MCF 10A (cell line): ENCODE data around the gene SLC27A2. TPM values are rescaled to one million over a fixed set of nuclear protein-coding genes. Genes with fewer than 3 reads are reported as not detected.

ENCODE experiments used
- BruUV-seq: library from RNA; stranded (reverse); fragments of 400-500 nt; replicated peaks from 2 replicates; lab custom pipeline; 2021; lab: Mats Ljungman, UMichigan
- CTCF ChIA-PET: fragments of 300-600 bp; sonication (Branson Sonifier 250); formaldehyde crosslinking; extraction: SDS; loops from one replicate; lab custom pipeline; 2021; ENCODE audit warnings: antibody characterized with exemption, inconsistent platforms; lab: Yijun Ruan, JAX
- POLR2A ChIA-PET: fragments of 300-600, 350-650 bp; sonication (Branson Sonifier 250); formaldehyde crosslinking; extraction: SDS; loops from one replicate; lab custom pipeline; 2020; ENCODE audit warnings: antibody characterized with exemption, inconsistent platforms; lab: Yijun Ruan, JAX
- DNase-seq: peaks from one replicate; pipeline ENCODE4 v3.0.0-alpha.2; 2018; ENCODE audit not compliant: unreplicated experiment
- H3K27ac Mint-ChIP-seq: one replicate; pipeline ENCODE4 v1.8.0; 2022; ENCODE audit warnings: mild to moderate bottlenecking, low read depth, mixed read lengths; ENCODE audit not compliant: unreplicated experiment
- H3K27me3 Mint-ChIP-seq: one replicate; pipeline ENCODE4 v1.8.0; 2022; ENCODE audit warnings: mixed read lengths; ENCODE audit not compliant: insufficient read depth, unreplicated experiment
- H3K36me3 Mint-ChIP-seq: one replicate; pipeline ENCODE4 v1.8.0; 2022; ENCODE audit warnings: mild to moderate bottlenecking, moderate library complexity, mixed read lengths; ENCODE audit not compliant: insufficient read depth, unreplicated experiment
- H3K4me1 Mint-ChIP-seq: one replicate; pipeline ENCODE4 v1.8.0; 2022; ENCODE audit warnings: mixed read lengths; ENCODE audit not compliant: insufficient read depth, unreplicated experiment
- H3K4me3 Mint-ChIP-seq: one replicate; pipeline ENCODE4 v1.8.0; 2022; ENCODE audit warnings: mild to moderate bottlenecking, moderate library complexity, mixed read lengths; ENCODE audit not compliant: unreplicated experiment
- H3K9me3 Mint-ChIP-seq: one replicate; pipeline ENCODE4 v1.8.0; 2022; ENCODE audit warnings: mixed read lengths; ENCODE audit not compliant: unreplicated experiment
- CTCF ChIP-seq: fragments of 200-600 bp; IDR thresholded peaks from one replicate; pipeline ENCODE4 v1.8.0; 2022; ENCODE audit warnings: antibody characterized with exemption, mild to moderate bottlenecking; ENCODE audit not compliant: unreplicated experiment
- intact Hi-C: fragments of 100-400 bp; cut with micrococcal nuclease; formaldehyde crosslinking; loops from 2 replicates; pipeline ENCODE4 v1.14.1; 2022
- total RNA-seq: library from RNA; stranded (reverse); gene quantifications from 2 replicates; pipeline ENCODE4 v1.2.3, GENCODE V29; 2022

Gene SLC27A2
- total RNA-seq, 1 experiment from 2014 or later = 0.84 TPM

GRCh38 chr15:50281427-50281826 is 99.4 kb downstream of the SLC27A2 start:
- Mint-ChIP-seq H3K27ac (no peak overlapping the region), H3K4me1 (peaks cover 10% of the 10 kb centered on the region), H3K27me3 (no peaks in the 10 kb centered on the region), H3K4me3 (no peak overlapping the region), H3K9me3 (no peaks in the 10 kb centered on the region), H3K36me3 (no peaks in the 10 kb centered on the region)
- no peak for TF ChIP-seq CTCF
- DNase-seq = no peak
- ChIA-PET POLR2A (no interaction called here), CTCF (interaction anchor here (0.7 to 1.0 kb wide), 2 partner anchors 11 to 25 kb away, joined by 4 read pairs; no protein-coding TSS in a partner anchor)
- no TSS peak for BruUV-seq
- intact Hi-C loops = no loop called here

Other genes with a start within 250 kb of the SLC27A2 start
- gene ATP8B4, start 63.0 kb upstream of the SLC27A2 start, total RNA-seq = not detected in 2 replicates
- not detected in 2 replicates for gene HDC, start 83.5 kb downstream of the SLC27A2 start, total RNA-seq
- 33.4 and 38.5 TPM in 2 replicates for gene GABPB1, start 173.0 kb downstream of the SLC27A2 start, total RNA-seq
- gene USP8, start 242.2 kb downstream of the SLC27A2 start, total RNA-seq = 67.6 and 72.7 TPM in 2 replicates